ENCODE measurements around the gene ZFP36.
A peak's percentile ranks its signal among the peaks of the same experiment; 100 is the strongest.
"Not testable (repeated sequence)": the region's sequence is repeated elsewhere in the genome, so short reads cannot be mapped to it uniquely, and the experiment has no call there.

Gene ZFP36

GRCh38 chr19:39406656-39407409 lies at the start of gene ZFP36:
TSS of gene ZFP36 (plus strand) at chr19:39406847. CDS start at chr19:39406905, 58 bp downstream.
- DNase-seq (ENCODE audit: low spot score), result peak; percentile 92

GRCh38 chr19:39359026-39359425 lies 47.6 kb upstream of the ZFP36 start:
- DNase-seq (ENCODE audit: low spot score), result no peak

- no peak for DNase-seq (ENCODE audit: low spot score)
These were observed 46.0 kb upstream of the ZFP36 start for GRCh38 chr19:39360599-39360998.

- no peak for DNase-seq (ENCODE audit: low spot score)
These were observed 43.7 kb upstream of the ZFP36 start for GRCh38 chr19:39362682-39363657.

GRCh38 chr19:39363901-39364457 lies 42.7 kb upstream of the ZFP36 start:
- DNase-seq (ENCODE audit: low spot score), result no peak

GRCh38 chr19:39365531-39365930 lies 41.1 kb upstream of the ZFP36 start:
- DNase-seq (ENCODE audit: low spot score), result no peak

- no peak for DNase-seq (ENCODE audit: low spot score)
These were observed 37.4 kb upstream of the ZFP36 start for GRCh38 chr19:39369200-39369599.

GRCh38 chr19:39370735-39371134 lies 35.9 kb upstream of the ZFP36 start:
- DNase-seq (ENCODE audit: low spot score), result no peak

GRCh38 chr19:39372047-39372802 lies 34.4 kb upstream of the ZFP36 start:
- DNase-seq (ENCODE audit: low spot score), result no peak

GRCh38 chr19:39372941-39373340 lies 33.7 kb upstream of the ZFP36 start:
- DNase-seq (ENCODE audit: low spot score), result no peak

GRCh38 chr19:39375929-39376328 lies 30.7 kb upstream of the ZFP36 start:
- no peak for DNase-seq (ENCODE audit: low spot score)

- DNase-seq (ENCODE audit: low spot score), result no peak
These were observed 29.0 kb upstream of the ZFP36 start for GRCh38 chr19:39377373-39378362.

GRCh38 chr19:39379366-39379765 lies 27.3 kb upstream of the ZFP36 start:
- not testable (repeated sequence) for DNase-seq (ENCODE audit: low spot score)

GRCh38 chr19:39379865-39380396 lies 26.7 kb upstream of the ZFP36 start:
- DNase-seq (ENCODE audit: low spot score), result no peak

GRCh38 chr19:39380521-39381502 lies 25.8 kb upstream of the ZFP36 start:
- no peak for DNase-seq (ENCODE audit: low spot score)

GRCh38 chr19:39381910-39382611 lies 24.6 kb upstream of the ZFP36 start:
- no peak for DNase-seq (ENCODE audit: low spot score)

GRCh38 chr19:39382991-39383828 lies 23.4 kb upstream of the ZFP36 start:
- no peak for DNase-seq (ENCODE audit: low spot score)

Data from activated CD4-positive, alpha-beta T cell treated with anti-CD3 and anti-CD28 coated beads, Interleukin-2, Interleukin-4, amounts not matched to agents 100 ng/mL and 50 ng/mL, durations not matched to agents 16 hours and 8 hours (primary cell).